Esophagus mucosa (tissue), 1 donor: ENCODE data around the gene BCLAF1. TPM values are rescaled to one million over a fixed set of nuclear protein-coding genes. Genes with fewer than 3 reads are reported as not detected.
"Not testable (repeated sequence)": the region's sequence is repeated elsewhere in the genome, so short reads cannot be mapped to it uniquely, and the experiment has no call there.

Experiments
- ATAC-seq: fragments of 200-7000 bp; cut with Tn5 transposase; one replicate; pipeline ENCODE4 v1.9.1; 2020
- total RNA-seq: library from RNA; stranded (reverse); gene quantifications from one replicate; pipeline ENCODE4 v1.2.4, GENCODE V29; 2023
- donor health status: DM: yes; HTN: yes; CAD: no.

BCLAF1 gene
- total RNA-seq, 1 donor from 2014 or later: 80.9 TPM

- ATAC-seq: not testable (repeated sequence)
Observed at GRCh38 chr6:136308469-136308868, 18.8 kb upstream of the BCLAF1 start.

- no peak for ATAC-seq
Observed at GRCh38 chr6:136307351-136307750, 17.7 kb upstream of the BCLAF1 start.

GRCh38 chr6:136306466-136306865, 16.8 kb upstream of the BCLAF1 start:
- ATAC-seq: no peak

- ATAC-seq: peak; percentile 86
Observed at GRCh38 chr6:136304410-136304809, 14.8 kb upstream of the BCLAF1 start.

GRCh38 chr6:136303516-136303915, 13.9 kb upstream of the BCLAF1 start:
- no peak for ATAC-seq

- ATAC-seq: no peak
Observed at GRCh38 chr6:136294621-136295020, 5.0 kb upstream of the BCLAF1 start.

GRCh38 chr6:136290410-136291010, 864 bp upstream of the BCLAF1 start:
- peak; percentile 56 for ATAC-seq

GRCh38 chr6:136289327-136289578, 393 bp downstream of the BCLAF1 start:
- ATAC-seq: peak; percentile 89

GRCh38 chr6:136288566-136289326, 900 bp downstream of the BCLAF1 start:
- peak; percentile 70 for ATAC-seq

GRCh38 chr6:136284909-136285308, 4.7 kb downstream of the BCLAF1 start:
- no peak for ATAC-seq

- ATAC-seq: no peak
Observed at GRCh38 chr6:136282906-136283305, 6.7 kb downstream of the BCLAF1 start.

GRCh38 chr6:136280032-136280609, 9.5 kb downstream of the BCLAF1 start:
- ATAC-seq: no peak

- no peak for ATAC-seq
Observed at GRCh38 chr6:136274062-136274461, 15.6 kb downstream of the BCLAF1 start.

- no peak for ATAC-seq
Observed at GRCh38 chr6:136265101-136265500, 24.5 kb downstream of the BCLAF1 start.

GRCh38 chr6:136262940-136263339, 26.7 kb downstream of the BCLAF1 start:
- no peak for ATAC-seq

GRCh38 chr6:136254851-136255466, 34.7 kb downstream of the BCLAF1 start:
- ATAC-seq: no peak

GRCh38 chr6:136253734-136254133, 35.9 kb downstream of the BCLAF1 start:
- ATAC-seq: no peak

- ATAC-seq: no peak
Observed at GRCh38 chr6:136252441-136252840, 37.2 kb downstream of the BCLAF1 start.

- no peak for ATAC-seq
Observed at GRCh38 chr6:136251394-136251793, 38.3 kb downstream of the BCLAF1 start.

GRCh38 chr6:136250686-136251008, 39.0 kb downstream of the BCLAF1 start:
- ATAC-seq: peak; percentile 9

- ATAC-seq: peak; percentile 99
Observed at GRCh38 chr6:136249811-136250685, 39.6 kb downstream of the BCLAF1 start, which contains the start of gene MTFR2. Gene MTFR2, minus strand, starts transcription at chr6:136250311. Its CDS starts 1,212 bp downstream, at chr6:136249099.

GRCh38 chr6:136249336-136249735, 40.3 kb downstream of the BCLAF1 start:
- ATAC-seq: no peak
